Measurements from ENCODE around the gene IARS1.

IARS1 gene

GRCh38 chr9:92247296-92247695 lies 46.2 kb downstream of the IARS1 start:
- H3K4me3 ChIP-seq (ENCODE audit: low read depth, low read length): no peak overlapping the region

GRCh38 chr9:92245005-92245797 lies 48.3 kb downstream of the IARS1 start:
- no peak overlapping the region for H3K4me3 ChIP-seq (ENCODE audit: low read depth, low read length)

All from iPS-11a (cell line).